GM23338 (cell line): Measurements from ENCODE around the gene CIART. TPM values are rescaled to one million over a fixed set of nuclear protein-coding genes. Genes with fewer than 3 reads are reported as not detected.
"Not testable (repeated sequence)": the region's sequence is repeated elsewhere in the genome, so short reads cannot be mapped to it uniquely, and the experiment has no call there.

Source experiments
- ATAC-seq: fragments of 200-7000 bp; cut with Tn5 transposase; 3 replicates; pipeline ENCODE4 v1.9.1; 2020
- DNase-seq: peaks from one replicate; pipeline ENCODE4 v3.0.0-alpha.2; 2015; ENCODE audit warnings: low spot score
- H2AFZ ChIP-seq: fragments of 200-600 bp; sonication (generic); 2 replicates; pipeline ENCODE4 v1.8.0; 2016; ENCODE audit warnings: antibody characterized with exemption, mild to moderate bottlenecking, moderate library complexity
- H3F3A ChIP-seq: fragments of 200-600 bp; sonication (generic); replicated peaks from 2 replicates; pipeline ENCODE4 v1.8.0; 2017; ENCODE audit warnings: antibody characterized with exemption, mixed run types, low read depth
- H3K27ac ChIP-seq: fragments of 200-600 bp; sonication (generic); 2 replicates; pipeline ENCODE4 v1.6.1; 2016; ENCODE audit warnings: low read depth
- H3K27me3 ChIP-seq: fragments of 200-600 bp; sonication (generic); 2 replicates; pipeline ENCODE4 v1.8.0; 2016; ENCODE audit warnings: mild to moderate bottlenecking, mixed run types, moderate library complexity; ENCODE audit not compliant: insufficient read depth
- H3K36me3 ChIP-seq: fragments of 200-600 bp; sonication (generic); 2 replicates; pipeline ENCODE4 v1.8.0; 2016; ENCODE audit warnings: mild to moderate bottlenecking; ENCODE audit not compliant: insufficient read depth
- H3K4me1 ChIP-seq: fragments of 200-600 bp; sonication (generic); 2 replicates; pipeline ENCODE4 v1.8.0; 2016; ENCODE audit warnings: mild to moderate bottlenecking, moderate library complexity; ENCODE audit not compliant: insufficient read depth
- H3K4me2 ChIP-seq: fragments of 200-600 bp; sonication (generic); 2 replicates; pipeline ENCODE4 v1.7.1; 2017; ENCODE audit warnings: mixed run types
- H3K4me3 ChIP-seq: fragments of 200-600 bp; sonication (generic); 2 replicates; pipeline ENCODE4 v1.6.1; 2016; ENCODE audit warnings: mixed run types
- H3K79me2 ChIP-seq: fragments of 200-600 bp; sonication (generic); replicated peaks from 2 replicates; pipeline ENCODE4 v1.8.0; 2017; ENCODE audit warnings: mild to moderate bottlenecking; ENCODE audit not compliant: insufficient read depth
- H3K9me2 ChIP-seq: fragments of 200-600 bp; sonication (generic); 2 replicates; pipeline ENCODE4 v1.8.0; 2017; ENCODE audit not compliant: insufficient read depth
- H4K20me1 ChIP-seq: fragments of 200-600 bp; sonication (generic); replicated peaks from 2 replicates; pipeline ENCODE4 v1.8.0; 2017; ENCODE audit warnings: mild to moderate bottlenecking; ENCODE audit not compliant: insufficient read depth
- H3K27ac Mint-ChIP-seq: 2 replicates; pipeline ENCODE4 v1.8.0; 2020; ENCODE audit warnings: inconsistent platforms, mild to moderate bottlenecking, moderate library complexity, mixed read lengths
- H3K27me3 Mint-ChIP-seq: 3 replicates; pipeline ENCODE4 v1.8.0; 2022; ENCODE audit warnings: low read depth, mild to moderate bottlenecking, moderate library complexity, mixed read lengths, inconsistent platforms; ENCODE audit not compliant: insufficient read depth, poor library complexity
- H3K36me3 Mint-ChIP-seq: 3 replicates; pipeline ENCODE4 v1.8.0; 2021; ENCODE audit warnings: low read depth, mild to moderate bottlenecking, inconsistent platforms, moderate library complexity, mixed read lengths
- H3K4me1 Mint-ChIP-seq: 3 replicates; pipeline ENCODE4 v1.8.0; 2020; ENCODE audit warnings: mild to moderate bottlenecking, inconsistent platforms, mixed read lengths
- H3K4me3 Mint-ChIP-seq: 3 replicates; pipeline ENCODE4 v1.8.0; 2021; ENCODE audit warnings: moderate library complexity, mild to moderate bottlenecking, inconsistent platforms, mixed read lengths
- H3K9me3 Mint-ChIP-seq: 3 replicates; pipeline ENCODE4 v1.8.0; 2020; ENCODE audit warnings: moderate library complexity, mild to moderate bottlenecking, inconsistent platforms, mixed read lengths
- CREB1 ChIP-seq: fragments of 250-450 bp; sonication (Bioruptor Pico); IDR thresholded peaks from 2 replicates; pipeline ENCODE4 v1.5.0; 2020; ENCODE audit warnings: low read depth, mild to moderate bottlenecking, moderate library complexity
- EZH2 ChIP-seq: fragments of 200-600 bp; sonication (generic); IDR thresholded peaks from one replicate; pipeline ENCODE4 v1.8.0; 2017; ENCODE audit warnings: antibody characterized with exemption, mild to moderate bottlenecking, low read depth; ENCODE audit not compliant: unreplicated experiment
- EZH2phosphoT487 ChIP-seq: fragments of 200-600 bp; sonication (generic); IDR thresholded peaks from one replicate; pipeline ENCODE4 v1.8.1; 2018; ENCODE audit warnings: antibody characterized with exemption; ENCODE audit not compliant: unreplicated experiment
- JUNB ChIP-seq: IDR thresholded peaks from one replicate; pipeline ENCODE4 v1.6.1; 2016; ENCODE audit warnings: antibody characterized with exemption; ENCODE audit not compliant: unreplicated experiment
- NANOG ChIP-seq: IDR thresholded peaks from 2 replicates; pipeline ENCODE4 v1.6.1; 2016; ENCODE audit warnings: antibody characterized with exemption, borderline replicate concordance
- POLR2AphosphoS5 ChIP-seq: IDR thresholded peaks from 2 replicates; pipeline ENCODE4 v1.6.1; 2016; ENCODE audit warnings: antibody characterized with exemption, low read depth
- STAT1 ChIP-seq: IDR thresholded peaks from one replicate; pipeline ENCODE4 v1.6.1; 2016; ENCODE audit warnings: antibody characterized with exemption; ENCODE audit not compliant: unreplicated experiment
- ZNF114 ChIP-seq: fragments of 250-450 bp; sonication (Bioruptor Pico); IDR thresholded peaks from 2 replicates; pipeline ENCODE4 v1.5.0; 2020; ENCODE audit warnings: mild to moderate bottlenecking, moderate library complexity
- ZNF331 ChIP-seq: fragments of 250-450 bp; sonication (Bioruptor Pico); IDR thresholded peaks from 2 replicates; pipeline ENCODE4 v1.5.0; 2020; ENCODE audit warnings: low read depth, mild to moderate bottlenecking, moderate library complexity
- polyA plus RNA-seq: library from polyadenylated mRNA; unstranded; fragments of >200 nt; fragmentation: Nextera tagmentation; extraction: Ambion mirVana; gene quantifications from 2 replicates; pipeline ENCODE4 v1.2.1, GENCODE V29; 2016
- total RNA-seq: library from RNA; depleted of rRNA; stranded (reverse); fragments of >200 nt; shearing (Covaris generic); gene quantifications from 2 replicates; pipeline ENCODE4 v1.2.3, GENCODE V29; 2014
- TF ChIP-seq, protein P1 (sequence below): IDR thresholded peaks from 2 replicates; pipeline ENCODE4 v1.6.1; 2016; ENCODE audit warnings: antibody characterized with exemption
- TF ChIP-seq, protein P2 (sequence below): IDR thresholded peaks from one replicate; pipeline ENCODE4 v1.6.1; 2018; ENCODE audit warnings: antibody characterized with exemption; ENCODE audit not compliant: unreplicated experiment
- TF ChIP-seq, protein P3 (sequence below), 2 experiments: fragments of 200-600 bp in 1 of 2; sonication (generic) in 1 of 2; conservative IDR thresholded peaks; 2 replicates each; pipeline versions ENCODE4 v1.5.1 to v1.6.1; 2016 to 2017; ENCODE audit warnings: antibody characterized with exemption in 2 of 2, low read depth in 2 of 2, mild to moderate bottlenecking in 2 of 2, moderate library complexity in 1 of 2

Gene CIART
- total and polyA plus RNA-seq, 2 experiments from 2014 or later: 9.3 to 16.4 TPM

DNA sequence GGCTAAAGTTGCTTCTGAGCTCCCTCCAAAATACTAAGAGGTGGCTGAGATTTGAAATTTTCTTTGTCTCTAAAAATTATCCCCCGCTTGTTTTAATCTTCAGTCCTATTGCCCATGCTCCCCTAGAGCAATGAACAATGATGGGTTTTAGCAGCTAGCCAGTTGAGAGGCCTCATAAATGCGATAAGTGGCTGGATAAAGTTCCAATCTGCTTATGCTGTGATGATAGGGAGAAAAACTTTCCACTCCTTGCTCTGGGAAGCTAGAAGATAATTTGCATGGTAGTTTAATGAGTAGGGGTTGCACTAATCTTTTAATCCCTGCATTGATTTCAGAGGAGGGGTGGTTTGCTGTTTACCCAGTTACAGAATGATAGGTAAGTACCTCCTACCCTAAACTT is 29.4 kb downstream of the CIART start (continued):
- no peak for TF ChIP-seq EZH2phosphoT487
- no peak for TF ChIP-seq CREB1
- TF ChIP-seq POLR2AphosphoS5: no peak
- TF ChIP-seq ZNF114: no peak

DNA sequence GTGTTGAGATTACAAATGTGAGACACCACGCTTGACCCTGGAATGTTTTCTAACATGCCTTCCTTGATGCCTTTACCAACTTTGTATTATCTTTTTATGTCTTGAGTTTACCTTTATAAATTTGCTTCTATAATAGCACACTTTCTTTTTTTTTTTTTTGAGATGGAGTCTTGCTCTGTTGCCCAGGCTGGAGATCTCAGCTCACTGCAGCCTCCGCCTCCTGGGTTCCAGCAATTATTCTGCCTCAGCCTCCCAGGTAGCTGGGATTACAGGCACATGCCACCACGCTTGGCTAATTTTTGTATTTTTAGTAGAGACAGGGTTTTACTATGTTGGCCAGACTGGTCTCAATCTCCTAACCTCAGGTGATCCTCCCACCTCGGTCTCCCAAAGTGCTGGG is 32.3 kb downstream of the CIART start:
- not testable (repeated sequence) for H3K9me2 ChIP-seq, H4K20me1 ChIP-seq, DNase-seq, ATAC-seq, H3K4me3 ChIP-seq, H3K27ac Mint-ChIP-seq, H2AFZ ChIP-seq, H3K4me2 ChIP-seq, H3K79me2 ChIP-seq, H3K36me3 Mint-ChIP-seq, H3K36me3 ChIP-seq, H3K4me1 Mint-ChIP-seq, H3K27me3 ChIP-seq, H3K9me3 Mint-ChIP-seq, H3K4me3 Mint-ChIP-seq, H3F3A ChIP-seq, H3K27ac ChIP-seq, H3K4me1 ChIP-seq
- peaks cover 13% of the 10 kb centered on the region for H3K27me3 Mint-ChIP-seq

DNA sequence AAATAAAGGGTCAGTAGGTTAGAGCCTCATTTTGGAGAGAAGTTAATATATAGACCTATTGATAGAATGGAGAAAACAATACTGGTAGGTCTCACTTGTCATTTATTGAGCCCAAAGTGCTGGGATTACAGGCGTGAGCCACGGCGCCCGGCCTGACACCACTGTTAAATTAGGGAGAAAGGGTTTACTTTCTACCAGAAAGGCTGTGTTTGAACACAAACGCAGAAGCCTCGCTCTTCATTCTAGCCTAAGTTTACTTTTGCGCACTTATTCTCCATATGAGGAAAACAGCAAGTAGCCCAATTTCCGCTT is 38.3 kb downstream of the CIART start:
- Histone ChIP-seq H3F3A (peaks cover 3% of the 10 kb centered on the region; the same call in 1 of the 2 replicates), H3K4me1 (no peaks in the 10 kb centered on the region), H3K4me3 (peak overlapping the region; percentile 80), H3K36me3 (peaks cover 16% of the 10 kb centered on the region), H4K20me1 (peaks cover 8% of the 10 kb centered on the region; the same call in 1 of the 2 replicates), H2AFZ (peak overlapping the region; percentile 80), H3K27me3 (no peaks in the 10 kb centered on the region), H3K79me2 (peaks cover 40% of the 10 kb centered on the region), H3K4me2 (peak overlapping the region; percentile 90), H3K9me2 (no peaks in the 10 kb centered on the region), H3K27ac (peak overlapping the region; percentile 94)
- Mint-ChIP-seq H3K4me1 (0 out of 3 replicates have a peak, but pooled peaks cover 2% of the 10 kb centered on the region), H3K27me3 (peaks cover 6% of the 10 kb centered on the region), H3K36me3 (peaks cover 17% of the 10 kb centered on the region), H3K27ac (peak overlapping the region; percentile 95; the same call in 1 of the 2 replicates), H3K9me3 (no peaks in the 10 kb centered on the region), H3K4me3 (peak overlapping the region; percentile 96)
- DNase-seq (no peak), ATAC-seq (no peak)
- no peak for TF ChIP-seq STAT1
- TF ChIP-seq CREB1: no peak

DNA sequence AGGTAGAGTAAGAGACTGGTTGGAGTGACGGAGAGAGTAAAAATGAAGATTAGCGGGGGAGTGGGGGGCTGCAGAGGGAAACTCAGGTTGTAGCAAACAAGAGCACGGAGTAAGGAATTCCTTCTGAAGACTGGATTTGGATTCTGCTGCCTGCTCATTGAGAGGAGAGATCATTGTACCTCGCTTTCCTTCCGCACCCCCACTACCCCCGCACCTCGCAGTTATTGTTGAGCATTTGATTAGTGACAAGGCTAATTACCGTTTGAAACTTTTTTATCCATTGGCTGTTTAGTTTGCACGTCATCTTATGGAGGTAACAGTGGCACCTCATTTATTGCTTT is 39.4 kb downstream of the CIART start:
- H3K79me2 ChIP-seq: peaks cover 41% of the 10 kb centered on the region
- TF ChIP-seq POLR2AphosphoS5 (no peak), EZH2 (no peak), EZH2phosphoT487 (no peak), NANOG (no peak), CREB1 (no peak), ZNF114 (no peak), STAT1 (no peak), ZNF331 (CRISPR knock-in tag) (no peak), JUNB (no peak)
- TF ChIP-seq, protein P1, sequence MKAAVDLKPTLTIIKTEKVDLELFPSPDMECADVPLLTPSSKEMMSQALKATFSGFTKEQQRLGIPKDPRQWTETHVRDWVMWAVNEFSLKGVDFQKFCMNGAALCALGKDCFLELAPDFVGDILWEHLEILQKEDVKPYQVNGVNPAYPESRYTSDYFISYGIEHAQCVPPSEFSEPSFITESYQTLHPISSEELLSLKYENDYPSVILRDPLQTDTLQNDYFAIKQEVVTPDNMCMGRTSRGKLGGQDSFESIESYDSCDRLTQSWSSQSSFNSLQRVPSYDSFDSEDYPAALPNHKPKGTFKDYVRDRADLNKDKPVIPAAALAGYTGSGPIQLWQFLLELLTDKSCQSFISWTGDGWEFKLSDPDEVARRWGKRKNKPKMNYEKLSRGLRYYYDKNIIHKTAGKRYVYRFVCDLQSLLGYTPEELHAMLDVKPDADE: no peak
- TF ChIP-seq, protein P2, sequence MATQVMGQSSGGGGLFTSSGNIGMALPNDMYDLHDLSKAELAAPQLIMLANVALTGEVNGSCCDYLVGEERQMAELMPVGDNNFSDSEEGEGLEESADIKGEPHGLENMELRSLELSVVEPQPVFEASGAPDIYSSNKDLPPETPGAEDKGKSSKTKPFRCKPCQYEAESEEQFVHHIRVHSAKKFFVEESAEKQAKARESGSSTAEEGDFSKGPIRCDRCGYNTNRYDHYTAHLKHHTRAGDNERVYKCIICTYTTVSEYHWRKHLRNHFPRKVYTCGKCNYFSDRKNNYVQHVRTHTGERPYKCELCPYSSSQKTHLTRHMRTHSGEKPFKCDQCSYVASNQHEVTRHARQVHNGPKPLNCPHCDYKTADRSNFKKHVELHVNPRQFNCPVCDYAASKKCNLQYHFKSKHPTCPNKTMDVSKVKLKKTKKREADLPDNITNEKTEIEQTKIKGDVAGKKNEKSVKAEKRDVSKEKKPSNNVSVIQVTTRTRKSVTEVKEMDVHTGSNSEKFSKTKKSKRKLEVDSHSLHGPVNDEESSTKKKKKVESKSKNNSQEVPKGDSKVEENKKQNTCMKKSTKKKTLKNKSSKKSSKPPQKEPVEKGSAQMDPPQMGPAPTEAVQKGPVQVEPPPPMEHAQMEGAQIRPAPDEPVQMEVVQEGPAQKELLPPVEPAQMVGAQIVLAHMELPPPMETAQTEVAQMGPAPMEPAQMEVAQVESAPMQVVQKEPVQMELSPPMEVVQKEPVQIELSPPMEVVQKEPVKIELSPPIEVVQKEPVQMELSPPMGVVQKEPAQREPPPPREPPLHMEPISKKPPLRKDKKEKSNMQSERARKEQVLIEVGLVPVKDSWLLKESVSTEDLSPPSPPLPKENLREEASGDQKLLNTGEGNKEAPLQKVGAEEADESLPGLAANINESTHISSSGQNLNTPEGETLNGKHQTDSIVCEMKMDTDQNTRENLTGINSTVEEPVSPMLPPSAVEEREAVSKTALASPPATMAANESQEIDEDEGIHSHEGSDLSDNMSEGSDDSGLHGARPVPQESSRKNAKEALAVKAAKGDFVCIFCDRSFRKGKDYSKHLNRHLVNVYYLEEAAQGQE: no peak
- TF ChIP-seq, protein P3, sequence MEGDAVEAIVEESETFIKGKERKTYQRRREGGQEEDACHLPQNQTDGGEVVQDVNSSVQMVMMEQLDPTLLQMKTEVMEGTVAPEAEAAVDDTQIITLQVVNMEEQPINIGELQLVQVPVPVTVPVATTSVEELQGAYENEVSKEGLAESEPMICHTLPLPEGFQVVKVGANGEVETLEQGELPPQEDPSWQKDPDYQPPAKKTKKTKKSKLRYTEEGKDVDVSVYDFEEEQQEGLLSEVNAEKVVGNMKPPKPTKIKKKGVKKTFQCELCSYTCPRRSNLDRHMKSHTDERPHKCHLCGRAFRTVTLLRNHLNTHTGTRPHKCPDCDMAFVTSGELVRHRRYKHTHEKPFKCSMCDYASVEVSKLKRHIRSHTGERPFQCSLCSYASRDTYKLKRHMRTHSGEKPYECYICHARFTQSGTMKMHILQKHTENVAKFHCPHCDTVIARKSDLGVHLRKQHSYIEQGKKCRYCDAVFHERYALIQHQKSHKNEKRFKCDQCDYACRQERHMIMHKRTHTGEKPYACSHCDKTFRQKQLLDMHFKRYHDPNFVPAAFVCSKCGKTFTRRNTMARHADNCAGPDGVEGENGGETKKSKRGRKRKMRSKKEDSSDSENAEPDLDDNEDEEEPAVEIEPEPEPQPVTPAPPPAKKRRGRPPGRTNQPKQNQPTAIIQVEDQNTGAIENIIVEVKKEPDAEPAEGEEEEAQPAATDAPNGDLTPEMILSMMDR (conservative IDR thresholded peaks at IDR 0.05; ENCODE audit: low read depth in 2 of 2): no peak

More for the DNA sequence above, 39.4 kb downstream of the CIART start:
- no peak for DNase-seq
- peak overlapping the region; percentile 94 for H3K27ac ChIP-seq
- H3K9me2 ChIP-seq: no peaks in the 10 kb centered on the region
- Mint-ChIP-seq H3K4me3 (peak overlapping the region; percentile 96), H3K27me3 (peaks cover 6% of the 10 kb centered on the region), H3K4me1 (0 out of 3 replicates have a peak, but pooled peaks cover 2% of the 10 kb centered on the region), H3K27ac (peak overlapping the region; percentile 95), H3K36me3 (peaks cover 29% of the 10 kb centered on the region), H3K9me3 (no peaks in the 10 kb centered on the region)
- H3K36me3 ChIP-seq: peaks cover 27% of the 10 kb centered on the region
- no peaks in the 10 kb centered on the region for H3K27me3 ChIP-seq
- H3K4me2 ChIP-seq: peak overlapping the region; percentile 90
- no peaks in the 10 kb centered on the region for H3K4me1 ChIP-seq
- no peak for ATAC-seq
- H4K20me1 ChIP-seq: peaks cover 14% of the 10 kb centered on the region
- H3K4me3 ChIP-seq: peak overlapping the region; percentile 80
- peak overlapping the region; percentile 79 for H2AFZ ChIP-seq
- peaks cover 3% of the 10 kb centered on the region; the same call in 1 of the 2 replicates for H3F3A ChIP-seq
